Neural cell (in vitro differentiated cells): Measurements from ENCODE around the gene MUC6. TPM values are rescaled to one million over a fixed set of nuclear protein-coding genes. Genes with fewer than 3 reads are reported as not detected.

Experiments used
- H2AFZ ChIP-seq: fragments of 200-600, 300-800 bp; sonication (generic), shearing (Covaris generic); 2 replicates; pipeline ENCODE4 v1.6.0; 2014; ENCODE audit warnings: low read depth, mild to moderate bottlenecking, antibody characterized with exemption, low read length, moderate library complexity
- H3F3A ChIP-seq: fragments of 200-600 bp; shearing (Covaris generic); 2 replicates; pipeline ENCODE4 v1.6.1; 2016; ENCODE audit warnings: mild to moderate bottlenecking, moderate library complexity, mixed read lengths, antibody characterized with exemption, low read length; ENCODE audit not compliant: insufficient read depth, poor library complexity, severe bottlenecking
- H3K27ac ChIP-seq: fragments of 200-600, 300-800 bp; sonication (generic), shearing (Covaris generic); 2 replicates; pipeline ENCODE4 v1.5.1; 2014; ENCODE audit warnings: mild to moderate bottlenecking, low read length, moderate library complexity
- H3K27me3 ChIP-seq: fragments of 300-800, 200-600 bp; sonication (generic), shearing (Covaris generic); 2 replicates; pipeline ENCODE4 v1.6.0; 2014; ENCODE audit warnings: mild to moderate bottlenecking, low read depth, low read length, moderate library complexity; ENCODE audit not compliant: insufficient read depth
- H3K36me3 ChIP-seq: fragments of 300-800, 200-600 bp; sonication (generic), shearing (Covaris generic); 2 replicates; pipeline ENCODE4 v1.5.1; 2014; ENCODE audit warnings: mild to moderate bottlenecking, antibody characterized with exemption, low read length, moderate library complexity; ENCODE audit not compliant: insufficient read depth
- H3K4me2 ChIP-seq: fragments of 300-800, 200-600 bp; sonication (generic), shearing (Covaris generic); 2 replicates; pipeline ENCODE4 v1.6.0; 2014; ENCODE audit warnings: mild to moderate bottlenecking, low read length
- H3K4me3 ChIP-seq: fragments of 300-800, 200-600 bp; sonication (generic), shearing (Covaris generic); 2 replicates; pipeline ENCODE4 v1.5.1; 2014; ENCODE audit warnings: mild to moderate bottlenecking, low read length, moderate library complexity
- H3K79me2 ChIP-seq: fragments of 200-600 bp; shearing (Covaris generic); replicated peaks from 2 replicates; pipeline ENCODE4 v1.6.0; 2014; ENCODE audit warnings: mild to moderate bottlenecking, low read length, moderate library complexity; ENCODE audit not compliant: insufficient read depth
- H3K9ac ChIP-seq: fragments of 300-800, 200-600 bp; sonication (generic), shearing (Covaris generic); 2 replicates; pipeline ENCODE4 v1.6.1; 2016; ENCODE audit warnings: mild to moderate bottlenecking, low read length, mixed read lengths
- H3K9me2 ChIP-seq: fragments of 200-600 bp; shearing (Covaris generic); 2 replicates; pipeline ENCODE4 v1.6.1; 2016; ENCODE audit warnings: mild to moderate bottlenecking, low read length, mixed read lengths; ENCODE audit not compliant: insufficient read depth
- H3K9me3 ChIP-seq: fragments of 200-600, 300-800 bp; sonication (generic), shearing (Covaris generic); 2 replicates; pipeline ENCODE4 v1.6.1; 2016; ENCODE audit warnings: mild to moderate bottlenecking, mixed run types, low read length, moderate library complexity, mixed read lengths
- H4K20me1 ChIP-seq: fragments of 200-600 bp; shearing (Covaris generic); 2 replicates; pipeline ENCODE4 v1.6.1; 2016; ENCODE audit warnings: mild to moderate bottlenecking, mixed run types; ENCODE audit not compliant: insufficient read depth
- EP300 ChIP-seq: fragments of 450-650 bp; conservative IDR thresholded peaks from 2 replicates; pipeline ENCODE4 v1.6.1; 2014; ENCODE audit warnings: antibody characterized with exemption, mild to moderate bottlenecking, moderate library complexity; ENCODE audit not compliant: poor library complexity, severe bottlenecking
- EZH2 ChIP-seq: fragments of 200-600, 300-800 bp; shearing (Covaris generic), sonication (generic); IDR thresholded peaks from 2 replicates; pipeline ENCODE4 v1.6.1; 2014; ENCODE audit warnings: antibody characterized with exemption, low read length, borderline replicate concordance, mild to moderate bottlenecking; ENCODE audit not compliant: insufficient read depth, poor library complexity, severe bottlenecking
- MXI1 ChIP-seq: fragments of 450-650 bp; conservative IDR thresholded peaks from 2 replicates; pipeline ENCODE4 v1.6.1; 2014; ENCODE audit warnings: antibody characterized with exemption, mild to moderate bottlenecking; ENCODE audit not compliant: poor library complexity, severe bottlenecking
- POLR2AphosphoS5 ChIP-seq: IDR thresholded peaks from 2 replicates; pipeline ENCODE4 v1.6.1; 2012
- RAD21 ChIP-seq: fragments of 450-650 bp; conservative IDR thresholded peaks from 2 replicates; pipeline ENCODE4 v1.6.1; 2014; ENCODE audit warnings: antibody characterized with exemption, mild to moderate bottlenecking, moderate library complexity
- SMC3 ChIP-seq: fragments of 450-650 bp; conservative IDR thresholded peaks from 2 replicates; pipeline ENCODE4 v1.6.1; 2014; ENCODE audit warnings: antibody characterized with exemption, mild to moderate bottlenecking, moderate library complexity; ENCODE audit not compliant: poor library complexity
- TAF1 ChIP-seq: IDR thresholded peaks from 2 replicates; pipeline ENCODE4 v1.6.1; 2012; ENCODE audit warnings: low read depth
- polyA plus RNA-seq: library from polyadenylated mRNA; depleted of rRNA; stranded (reverse); fragments of >200 nt; gene quantifications from 2 replicates; pipeline ENCODE4 v1.2.3, GENCODE V29; 2014
- TF ChIP-seq, protein P1 (sequence below): IDR thresholded peaks from 2 replicates; pipeline ENCODE4 v1.6.1; 2012; ENCODE audit warnings: borderline replicate concordance
- TF ChIP-seq, protein P2 (sequence below): fragments of 450-650 bp; IDR thresholded peaks from 2 replicates; pipeline ENCODE4 v1.5.1; 2014; ENCODE audit warnings: antibody characterized with exemption, mild to moderate bottlenecking, moderate library complexity; ENCODE audit not compliant: poor library complexity, severe bottlenecking

MUC6 gene
- polyA plus RNA-seq, 1 donor from 2014 or later, result not detected

DNA sequence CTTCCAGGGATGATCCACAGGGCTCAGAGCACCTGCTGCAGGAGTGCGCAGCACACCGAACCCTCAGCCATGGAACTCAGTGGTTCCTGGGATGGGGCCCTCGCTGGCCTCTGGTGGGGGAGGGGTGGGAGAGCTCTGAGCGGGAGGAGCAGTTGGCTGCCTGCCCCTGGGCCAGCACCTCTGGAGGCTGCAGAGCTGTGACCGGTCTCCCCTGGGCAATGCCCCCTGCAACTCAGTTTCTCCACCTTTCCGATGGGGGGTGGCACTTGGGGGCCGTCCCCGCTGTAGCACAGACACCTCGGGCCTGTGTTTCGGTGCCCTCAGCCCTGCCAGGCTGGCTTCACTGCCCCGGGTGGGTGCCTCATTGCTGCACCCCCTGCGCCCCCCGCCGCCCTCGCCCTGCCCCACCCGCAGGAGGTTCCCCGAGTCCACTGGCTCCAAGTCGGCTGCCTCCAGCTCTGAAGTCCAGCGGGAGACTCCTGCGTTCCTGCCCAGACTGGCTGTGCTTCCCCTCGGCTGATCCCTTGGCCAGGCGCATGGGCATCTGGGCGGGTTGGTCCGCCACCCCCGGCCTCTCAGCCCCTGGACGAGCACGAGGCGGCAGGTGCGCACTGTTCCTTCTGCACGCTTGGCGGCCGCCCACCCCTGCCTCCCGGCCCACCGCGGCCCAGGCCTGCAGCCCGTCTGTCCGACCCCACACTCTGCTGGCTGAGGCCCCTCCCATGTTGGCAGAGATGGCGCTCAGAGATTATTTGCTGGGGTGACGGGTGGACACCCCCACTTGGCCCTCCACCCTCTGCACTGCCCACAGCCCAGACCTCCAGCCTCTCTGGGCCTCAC is 1.8 kb downstream of the MUC6 start:
- H4K20me1 ChIP-seq, result no peaks in the 10 kb centered on the region
- H3K27ac ChIP-seq, result no peak overlapping the region
- no peak overlapping the region for H3K9ac ChIP-seq
- no peak overlapping the region for H3K4me3 ChIP-seq
- H3K4me2 ChIP-seq, result no peak overlapping the region
- no peaks in the 10 kb centered on the region for H3F3A ChIP-seq
- H3K9me2 ChIP-seq, result no peaks in the 10 kb centered on the region
- H3K79me2 ChIP-seq, result no peaks in the 10 kb centered on the region
- no peak overlapping the region for H2AFZ ChIP-seq
- no peaks in the 10 kb centered on the region for H3K36me3 ChIP-seq
- TF ChIP-seq, protein P1, sequence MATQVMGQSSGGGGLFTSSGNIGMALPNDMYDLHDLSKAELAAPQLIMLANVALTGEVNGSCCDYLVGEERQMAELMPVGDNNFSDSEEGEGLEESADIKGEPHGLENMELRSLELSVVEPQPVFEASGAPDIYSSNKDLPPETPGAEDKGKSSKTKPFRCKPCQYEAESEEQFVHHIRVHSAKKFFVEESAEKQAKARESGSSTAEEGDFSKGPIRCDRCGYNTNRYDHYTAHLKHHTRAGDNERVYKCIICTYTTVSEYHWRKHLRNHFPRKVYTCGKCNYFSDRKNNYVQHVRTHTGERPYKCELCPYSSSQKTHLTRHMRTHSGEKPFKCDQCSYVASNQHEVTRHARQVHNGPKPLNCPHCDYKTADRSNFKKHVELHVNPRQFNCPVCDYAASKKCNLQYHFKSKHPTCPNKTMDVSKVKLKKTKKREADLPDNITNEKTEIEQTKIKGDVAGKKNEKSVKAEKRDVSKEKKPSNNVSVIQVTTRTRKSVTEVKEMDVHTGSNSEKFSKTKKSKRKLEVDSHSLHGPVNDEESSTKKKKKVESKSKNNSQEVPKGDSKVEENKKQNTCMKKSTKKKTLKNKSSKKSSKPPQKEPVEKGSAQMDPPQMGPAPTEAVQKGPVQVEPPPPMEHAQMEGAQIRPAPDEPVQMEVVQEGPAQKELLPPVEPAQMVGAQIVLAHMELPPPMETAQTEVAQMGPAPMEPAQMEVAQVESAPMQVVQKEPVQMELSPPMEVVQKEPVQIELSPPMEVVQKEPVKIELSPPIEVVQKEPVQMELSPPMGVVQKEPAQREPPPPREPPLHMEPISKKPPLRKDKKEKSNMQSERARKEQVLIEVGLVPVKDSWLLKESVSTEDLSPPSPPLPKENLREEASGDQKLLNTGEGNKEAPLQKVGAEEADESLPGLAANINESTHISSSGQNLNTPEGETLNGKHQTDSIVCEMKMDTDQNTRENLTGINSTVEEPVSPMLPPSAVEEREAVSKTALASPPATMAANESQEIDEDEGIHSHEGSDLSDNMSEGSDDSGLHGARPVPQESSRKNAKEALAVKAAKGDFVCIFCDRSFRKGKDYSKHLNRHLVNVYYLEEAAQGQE, result no peak
- TF ChIP-seq SMC3, result no peak
- TF ChIP-seq MXI1, result no peak
- TF ChIP-seq EZH2, result no peak
- TF ChIP-seq TAF1, result no peak
- TF ChIP-seq RAD21, result no peak
- TF ChIP-seq, protein P2, sequence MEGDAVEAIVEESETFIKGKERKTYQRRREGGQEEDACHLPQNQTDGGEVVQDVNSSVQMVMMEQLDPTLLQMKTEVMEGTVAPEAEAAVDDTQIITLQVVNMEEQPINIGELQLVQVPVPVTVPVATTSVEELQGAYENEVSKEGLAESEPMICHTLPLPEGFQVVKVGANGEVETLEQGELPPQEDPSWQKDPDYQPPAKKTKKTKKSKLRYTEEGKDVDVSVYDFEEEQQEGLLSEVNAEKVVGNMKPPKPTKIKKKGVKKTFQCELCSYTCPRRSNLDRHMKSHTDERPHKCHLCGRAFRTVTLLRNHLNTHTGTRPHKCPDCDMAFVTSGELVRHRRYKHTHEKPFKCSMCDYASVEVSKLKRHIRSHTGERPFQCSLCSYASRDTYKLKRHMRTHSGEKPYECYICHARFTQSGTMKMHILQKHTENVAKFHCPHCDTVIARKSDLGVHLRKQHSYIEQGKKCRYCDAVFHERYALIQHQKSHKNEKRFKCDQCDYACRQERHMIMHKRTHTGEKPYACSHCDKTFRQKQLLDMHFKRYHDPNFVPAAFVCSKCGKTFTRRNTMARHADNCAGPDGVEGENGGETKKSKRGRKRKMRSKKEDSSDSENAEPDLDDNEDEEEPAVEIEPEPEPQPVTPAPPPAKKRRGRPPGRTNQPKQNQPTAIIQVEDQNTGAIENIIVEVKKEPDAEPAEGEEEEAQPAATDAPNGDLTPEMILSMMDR, result no peak
- TF ChIP-seq EP300, result no peak
- TF ChIP-seq POLR2AphosphoS5, result no peak
- no peaks in the 10 kb centered on the region for H3K9me3 ChIP-seq
- H3K27me3 ChIP-seq, result no peaks in the 10 kb centered on the region

DNA sequence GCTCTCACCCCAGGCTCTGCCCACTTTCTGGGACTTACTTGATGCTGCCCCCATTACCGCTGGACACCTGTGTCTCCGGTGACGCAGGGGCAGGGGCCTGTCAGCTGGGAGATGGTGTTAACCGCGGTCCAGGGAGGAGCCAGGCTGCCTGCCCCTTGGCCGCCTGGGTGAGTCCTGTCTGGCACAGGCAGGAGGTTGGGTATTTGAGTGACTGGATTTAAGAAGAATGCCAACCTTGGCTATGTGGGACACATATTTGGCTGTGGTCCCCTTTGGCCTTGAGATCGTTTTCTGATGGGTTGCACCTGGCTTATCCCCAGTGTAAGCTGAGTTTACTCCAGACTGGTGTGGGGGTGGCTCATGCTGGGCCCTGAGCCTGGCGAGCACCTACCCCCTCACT is 2.5 kb downstream of the MUC6 start:
- no peak overlapping the region for H3K9ac ChIP-seq
- no peaks in the 10 kb centered on the region for H3K36me3 ChIP-seq
- no peaks in the 10 kb centered on the region for H4K20me1 ChIP-seq
- no peak for TF ChIP-seq SMC3
- TF ChIP-seq, protein P1, result no peak
- H3K9me2 ChIP-seq, result no peaks in the 10 kb centered on the region
- H2AFZ ChIP-seq, result no peak overlapping the region
- H3K4me2 ChIP-seq, result no peak overlapping the region
- no peaks in the 10 kb centered on the region for H3K79me2 ChIP-seq
- H3K4me3 ChIP-seq, result no peak overlapping the region
- no peaks in the 10 kb centered on the region for H3F3A ChIP-seq
- no peaks in the 10 kb centered on the region for H3K9me3 ChIP-seq
- H3K27ac ChIP-seq, result no peak overlapping the region
- no peaks in the 10 kb centered on the region for H3K27me3 ChIP-seq
